Hepatocyte (in vitro differentiated cells): Measurements from ENCODE around the gene SREK1. TPM values are rescaled to one million over a fixed set of nuclear protein-coding genes. Genes with fewer than 3 reads are reported as not detected.
A peak's percentile ranks its signal among the peaks of the same experiment; 100 is the strongest.

Experiments used
- DNase-seq: peaks from one replicate; pipeline ENCODE4 v3.0.0-alpha.2; 2016; ENCODE audit warnings: low spot score
- H2AFZ ChIP-seq: fragments of 200-600 bp; sonication (generic); 2 replicates; pipeline ENCODE4 v1.6.0; 2016; ENCODE audit warnings: antibody characterized with exemption, mild to moderate bottlenecking
- H3K27ac ChIP-seq: fragments of 200-600 bp; sonication (generic); 2 replicates; pipeline ENCODE4 v1.5.1; 2016; ENCODE audit warnings: mild to moderate bottlenecking
- H3K27me3 ChIP-seq: fragments of 200-600 bp; sonication (generic); 2 replicates; pipeline ENCODE4 v1.6.1; 2016
- H3K36me3 ChIP-seq: fragments of 200-600 bp; sonication (generic); replicated peaks from 2 replicates; pipeline ENCODE4 v1.5.1; 2016; ENCODE audit warnings: low read depth; ENCODE audit not compliant: insufficient read depth
- H3K4me1 ChIP-seq: fragments of 200-600 bp; sonication (generic); 2 replicates; pipeline ENCODE4 v1.5.1; 2016; ENCODE audit warnings: mild to moderate bottlenecking, moderate library complexity; ENCODE audit not compliant: insufficient read depth
- H3K4me2 ChIP-seq: fragments of 200-600 bp; sonication (generic); 2 replicates; pipeline ENCODE4 v1.6.0; 2016
- H3K4me3 ChIP-seq: fragments of 200-600 bp; sonication (generic); 2 replicates; pipeline ENCODE4 v1.5.1; 2016; ENCODE audit warnings: mild to moderate bottlenecking
- H3K79me2 ChIP-seq: fragments of 200-600 bp; sonication (generic); 2 replicates; pipeline ENCODE4 v1.6.0; 2017; ENCODE audit warnings: mild to moderate bottlenecking
- H3K9me2 ChIP-seq: fragments of 200-600 bp; sonication (generic); replicated peaks from 2 replicates; pipeline ENCODE4 v1.6.0; 2017; ENCODE audit warnings: mild to moderate bottlenecking; ENCODE audit not compliant: insufficient read depth
- H3K9me3 ChIP-seq: fragments of 200-600 bp; sonication (generic); 2 replicates; pipeline ENCODE4 v1.5.1; 2016; ENCODE audit warnings: low read depth, mild to moderate bottlenecking
- H4K20me1 ChIP-seq: fragments of 200-600 bp; sonication (generic); 2 replicates; pipeline ENCODE4 v1.6.0; 2016; ENCODE audit warnings: mild to moderate bottlenecking; ENCODE audit not compliant: insufficient read depth, poor library complexity, severe bottlenecking
- EZH2 ChIP-seq: fragments of 200-600 bp; sonication (generic); IDR thresholded peaks from 2 replicates; pipeline ENCODE4 v1.6.1; 2016; ENCODE audit warnings: antibody characterized with exemption, mild to moderate bottlenecking, borderline replicate concordance
- EZH2phosphoT487 ChIP-seq: fragments of 200-600 bp; sonication (generic); IDR thresholded peaks from one replicate; pipeline ENCODE4 v1.6.1; 2018; ENCODE audit warnings: antibody characterized with exemption, mild to moderate bottlenecking, low read depth, moderate library complexity; ENCODE audit not compliant: unreplicated experiment, severe bottlenecking
- WGBS: methylation state at CpG from one replicate; pipeline ENCODE4 v1.1.6; 2016; ENCODE audit warnings: low lambda C conversion rate; ENCODE audit errors: missing lambda C conversion rate; 5-methylcytosine and 5-hydroxymethylcytosine counted together
- polyA plus RNA-seq: library from polyadenylated mRNA; unstranded; fragments of >200 nt; fragmentation: Nextera tagmentation; extraction: Ambion mirVana; gene quantifications from 2 replicates; pipeline ENCODE4 v1.2.1, GENCODE V29; 2016
- total RNA-seq: library from RNA; depleted of rRNA; stranded (reverse); fragments of >200 nt; gene quantifications from 2 replicates; pipeline ENCODE4 v1.2.3, GENCODE V29; 2014
- TF ChIP-seq, protein P1 (sequence below): fragments of 200-600 bp; sonication (generic); IDR thresholded peaks from 2 replicates; pipeline ENCODE4 v1.5.1; 2016; ENCODE audit warnings: antibody characterized with exemption, mild to moderate bottlenecking; ENCODE audit not compliant: poor library complexity

SREK1 gene
- total and polyA plus RNA-seq, 2 experiments from 2014 or later: 54.1 to 91.9 TPM

DNA sequence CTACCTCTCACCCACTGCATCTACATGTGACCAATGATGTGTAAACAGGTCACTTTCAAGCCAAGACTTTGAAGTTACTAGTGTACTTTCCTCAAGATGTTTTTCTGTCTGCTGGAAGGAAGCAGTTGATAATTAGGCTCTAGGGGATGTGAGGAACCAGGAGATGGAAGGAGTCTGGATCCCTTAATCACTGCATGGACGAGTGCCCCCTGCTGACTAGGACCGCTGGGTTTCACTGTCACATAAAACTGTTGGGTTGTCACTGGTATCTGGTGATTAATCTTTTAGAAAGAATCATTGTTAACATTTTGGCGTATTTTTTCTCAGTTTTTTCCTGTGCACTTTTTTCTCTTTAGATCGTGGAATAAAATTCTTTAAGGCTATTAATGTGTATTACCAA, 79.5 kb downstream of the SREK1 start:
- Histone ChIP-seq H3K4me3 (no peak overlapping the region), H3K4me1 (no peaks in the 10 kb centered on the region), H3K27me3 (no peaks in the 10 kb centered on the region), H3K4me2 (no peak overlapping the region), H3K36me3 (no peaks in the 10 kb centered on the region), H3K27ac (no peak overlapping the region), H3K9me3 (no peaks in the 10 kb centered on the region), H3K79me2 (no peaks in the 10 kb centered on the region), H3K9me2 (no peaks in the 10 kb centered on the region), H4K20me1 (no peaks in the 10 kb centered on the region), H2AFZ (no peak overlapping the region)
- no peak for DNase-seq
- WGBS: 64% methylated on average over 4 of the region's 4 CpGs
- TF ChIP-seq, protein P1, sequence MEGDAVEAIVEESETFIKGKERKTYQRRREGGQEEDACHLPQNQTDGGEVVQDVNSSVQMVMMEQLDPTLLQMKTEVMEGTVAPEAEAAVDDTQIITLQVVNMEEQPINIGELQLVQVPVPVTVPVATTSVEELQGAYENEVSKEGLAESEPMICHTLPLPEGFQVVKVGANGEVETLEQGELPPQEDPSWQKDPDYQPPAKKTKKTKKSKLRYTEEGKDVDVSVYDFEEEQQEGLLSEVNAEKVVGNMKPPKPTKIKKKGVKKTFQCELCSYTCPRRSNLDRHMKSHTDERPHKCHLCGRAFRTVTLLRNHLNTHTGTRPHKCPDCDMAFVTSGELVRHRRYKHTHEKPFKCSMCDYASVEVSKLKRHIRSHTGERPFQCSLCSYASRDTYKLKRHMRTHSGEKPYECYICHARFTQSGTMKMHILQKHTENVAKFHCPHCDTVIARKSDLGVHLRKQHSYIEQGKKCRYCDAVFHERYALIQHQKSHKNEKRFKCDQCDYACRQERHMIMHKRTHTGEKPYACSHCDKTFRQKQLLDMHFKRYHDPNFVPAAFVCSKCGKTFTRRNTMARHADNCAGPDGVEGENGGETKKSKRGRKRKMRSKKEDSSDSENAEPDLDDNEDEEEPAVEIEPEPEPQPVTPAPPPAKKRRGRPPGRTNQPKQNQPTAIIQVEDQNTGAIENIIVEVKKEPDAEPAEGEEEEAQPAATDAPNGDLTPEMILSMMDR: peak; percentile 10
- TF ChIP-seq EZH2 (no peak), EZH2phosphoT487 (no peak)

DNA sequence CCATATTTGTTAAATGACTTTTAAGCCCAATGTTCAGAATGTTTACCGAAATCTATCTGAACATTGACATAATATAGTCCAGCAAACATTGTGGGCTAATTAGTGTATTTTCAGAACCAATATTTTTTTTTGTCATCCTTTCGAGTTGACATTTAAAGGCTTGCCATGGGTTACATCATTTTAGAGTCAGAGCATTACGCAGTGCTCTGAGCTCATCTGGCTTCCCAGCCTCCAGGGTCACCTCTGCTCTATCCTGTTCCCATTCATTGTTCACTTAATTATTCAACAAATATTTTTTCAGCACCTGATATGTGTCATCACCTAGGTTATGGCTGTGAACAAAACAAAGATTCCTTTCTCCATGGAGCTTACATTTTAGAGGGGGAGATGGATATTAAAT, 80.2 kb downstream of the SREK1 start:
- H3K27me3 ChIP-seq: no peaks in the 10 kb centered on the region
- H3K4me3 ChIP-seq: no peak overlapping the region
- TF ChIP-seq, protein P1: no peak
- TF ChIP-seq EZH2 (no peak), EZH2phosphoT487 (no peak)
- no peak overlapping the region for H3K4me2 ChIP-seq
- H3K4me1 ChIP-seq: no peaks in the 10 kb centered on the region
- WGBS: 90% methylated on average over 3 of the region's 3 CpGs
- H3K9me2 ChIP-seq: no peaks in the 10 kb centered on the region
- DNase-seq: no peak
- H3K79me2 ChIP-seq: no peaks in the 10 kb centered on the region
- no peak overlapping the region for H2AFZ ChIP-seq
- no peak overlapping the region for H3K27ac ChIP-seq
- H3K9me3 ChIP-seq: no peaks in the 10 kb centered on the region
- H4K20me1 ChIP-seq: no peaks in the 10 kb centered on the region
- H3K36me3 ChIP-seq: no peaks in the 10 kb centered on the region

DNA sequence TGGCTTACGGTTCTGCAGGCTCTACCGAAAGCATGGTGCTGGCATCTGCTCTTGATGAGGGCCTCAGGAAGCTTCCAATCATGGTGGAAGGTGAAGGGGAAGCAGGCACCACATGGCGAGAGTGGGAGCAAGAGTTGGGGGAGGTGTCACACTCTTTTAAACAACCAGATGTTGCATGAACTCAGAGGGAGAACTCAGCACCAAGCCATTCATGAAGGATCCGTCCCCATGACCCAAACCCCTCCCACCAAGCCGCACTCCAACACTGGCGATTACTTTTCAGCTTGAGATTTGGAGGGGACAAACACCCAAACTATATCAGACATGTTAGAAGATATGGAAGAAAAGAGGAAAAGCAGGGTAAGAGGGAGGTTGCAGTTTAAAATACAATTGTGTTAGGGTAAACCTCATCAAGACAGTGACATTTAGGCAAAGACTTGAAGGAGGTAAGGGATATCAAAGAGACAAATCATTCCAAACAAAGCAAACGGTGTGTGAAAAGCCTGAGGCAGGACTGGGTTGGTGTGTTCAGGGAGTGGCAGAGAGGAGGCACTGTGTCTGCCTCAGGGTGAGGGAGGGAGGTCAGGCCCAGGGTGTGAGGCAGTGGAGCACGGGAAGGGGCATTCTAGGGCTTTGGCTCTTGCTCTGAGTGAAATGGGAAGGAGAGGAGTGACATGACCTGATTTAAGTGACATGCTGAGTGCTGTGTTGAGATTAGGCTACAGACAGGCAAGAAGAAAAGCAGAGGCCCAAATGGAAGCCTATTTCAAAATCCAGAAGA, 80.9 kb downstream of the SREK1 start:
- no peaks in the 10 kb centered on the region for H3K27me3 ChIP-seq
- H3K79me2 ChIP-seq: no peaks in the 10 kb centered on the region
- TF ChIP-seq EZH2: no peak
- TF ChIP-seq EZH2phosphoT487: no peak
- TF ChIP-seq, protein P1: no peak
- no peak overlapping the region for H3K27ac ChIP-seq
- no peaks in the 10 kb centered on the region for H4K20me1 ChIP-seq
- no peaks in the 10 kb centered on the region for H3K9me3 ChIP-seq
- H3K4me2 ChIP-seq: no peak overlapping the region
- no peaks in the 10 kb centered on the region for H3K4me1 ChIP-seq
- 91% methylated on average over 8 of the region's 8 CpGs for WGBS
- no peaks in the 10 kb centered on the region for H3K9me2 ChIP-seq
- no peak overlapping the region for H3K4me3 ChIP-seq
- H3K36me3 ChIP-seq: no peaks in the 10 kb centered on the region
- DNase-seq: no peak
- H2AFZ ChIP-seq: no peak overlapping the region
